Measurements from ENCODE around the gene CCDC80.

Gene CCDC80

GRCh38 chr3:112637700-112638099 is 3.2 kb downstream of the CCDC80 start:
- DNase-seq: no peak
- intact Hi-C loops (cut with DNase I): loop anchor here (5.0 kb wide), 1 partner anchor 175 kb away; no protein-coding TSS in a partner anchor

- no peak for DNase-seq
- intact Hi-C loops (cut with DNase I): loop anchor here (5.0 kb wide), 1 partner anchor 177 kb away; no protein-coding TSS in a partner anchor
These were observed 5.3 kb downstream of the CCDC80 start for GRCh38 chr3:112635674-112636073.

GRCh38 chr3:112634786-112635541 is 6.0 kb downstream of the CCDC80 start:
- intact Hi-C loops (cut with DNase I): loop anchor here (5.0 kb wide), 1 partner anchor 177 kb away; no protein-coding TSS in a partner anchor

GRCh38 chr3:112633757-112634156 is 7.2 kb downstream of the CCDC80 start:
- DNase-seq: no peak
- intact Hi-C loops (cut with DNase I): no loop called here

More at GRCh38 chr3:112634786-112635541, 6.0 kb downstream of the CCDC80 start:
- DNase-seq: no peak

GRCh38 chr3:112633191-112633590 is 7.8 kb downstream of the CCDC80 start:
- DNase-seq: no peak
- intact Hi-C loops (cut with DNase I): no loop called here

- DNase-seq: no peak
- intact Hi-C loops (cut with DNase I): no loop called here
These were observed 8.3 kb downstream of the CCDC80 start for GRCh38 chr3:112632596-112632995.

GRCh38 chr3:112631257-112631656 is 9.7 kb downstream of the CCDC80 start:
- DNase-seq: no peak
- intact Hi-C loops (cut with DNase I): no loop called here

GRCh38 chr3:112629425-112629824 is 11.5 kb downstream of the CCDC80 start:
- peak in 13 of 42 donors; percentile 25 to 69 (median 45) for DNase-seq
- intact Hi-C loops (cut with DNase I): no loop called here

- intact Hi-C loops (cut with DNase I): no loop called here
- DNase-seq: no peak
These were observed 12.9 kb downstream of the CCDC80 start for GRCh38 chr3:112627919-112628466.

GRCh38 chr3:112627419-112627818 is 13.5 kb downstream of the CCDC80 start:
- peak in 3 of 42 donors; percentile 37 to 60 (median 38) for DNase-seq
- intact Hi-C loops (cut with DNase I): no loop called here

GRCh38 chr3:112623717-112624116 is 17.2 kb downstream of the CCDC80 start:
- intact Hi-C loops (cut with DNase I): no loop called here
- no peak for DNase-seq

- no peak for DNase-seq
- intact Hi-C loops (cut with DNase I): no loop called here
These were observed 17.7 kb downstream of the CCDC80 start for GRCh38 chr3:112623213-112623612.

GRCh38 chr3:112619295-112619694 is 21.6 kb downstream of the CCDC80 start:
- intact Hi-C loops (cut with DNase I): no loop called here
- no peak for DNase-seq

GRCh38 chr3:112617285-112617684 is 23.7 kb downstream of the CCDC80 start:
- intact Hi-C loops (cut with DNase I): no loop called here
- no peak for DNase-seq

GRCh38 chr3:112615989-112616731 is 24.8 kb downstream of the CCDC80 start:
- intact Hi-C loops (cut with DNase I): no loop called here
- peak in 1 of 42 donors; percentile 50 for DNase-seq

GRCh38 chr3:112611752-112612515 is 29.0 kb downstream of the CCDC80 start:
- DNase-seq: no peak

GRCh38 chr3:112610121-112610520 is 30.8 kb downstream of the CCDC80 start:
- DNase-seq: no peak
- intact Hi-C loops (cut with DNase I): no loop called here

More at GRCh38 chr3:112611752-112612515, 29.0 kb downstream of the CCDC80 start:
- intact Hi-C loops (cut with DNase I): no loop called here

- DNase-seq: no peak
- intact Hi-C loops (cut with DNase I): no loop called here
These were observed 33.1 kb downstream of the CCDC80 start for GRCh38 chr3:112607863-112608262.

GRCh38 chr3:112606098-112606497 is 34.8 kb downstream of the CCDC80 start:
- intact Hi-C loops (cut with DNase I): no loop called here
- DNase-seq: no peak

All from head of caudate nucleus (tissue), 42 donors.